GM12878 (cell line): ENCODE results near the gene MSI2. TPM values are rescaled to one million over a fixed set of nuclear protein-coding genes. Genes with fewer than 3 reads are reported as not detected.

Experiments
- ATAC-seq: fragments of 200-7000 bp; cut with Tn5 transposase; 3 replicates; pipeline ENCODE4 v1.9.1; 2020; ENCODE audit warnings: mild to moderate bottlenecking, moderate library complexity
- BruUV-seq: library from RNA; stranded (reverse); fragments of 400-500 nt; replicated peaks from 2 replicates; lab custom pipeline; 2021; lab: Mats Ljungman, UMichigan
- CTCF ChIA-PET: fragments of 300-600 bp; sonication (Branson Sonifier 250); formaldehyde crosslinking; extraction: SDS; loops from one replicate; lab custom pipeline; 2021; ENCODE audit warnings: inconsistent platforms; lab: Yijun Ruan, JAX
- POLR2A ChIA-PET: fragments of 350-600 bp; formaldehyde crosslinking; extraction: SDS; loops from one replicate; lab custom pipeline; 2021; ENCODE audit warnings: inconsistent platforms; lab: Charles Lee
- RAD21 ChIA-PET: fragments of 300-600 bp; sonication (Branson Sonifier 250); formaldehyde crosslinking; loops from one replicate; lab custom pipeline; 2023; ENCODE audit warnings: antibody characterized with exemption; ENCODE audit not compliant: unreplicated experiment; lab: Charles Lee
- SMC1A ChIA-PET: fragments of 300-600 bp; sonication (Branson Sonifier 250); formaldehyde crosslinking; loops from one replicate; lab custom pipeline; 2023; ENCODE audit not compliant: unreplicated experiment, uncharacterized antibody; lab: Charles Lee
- DNase-seq: peaks from one replicate; pipeline ENCODE4 v3.0.0-alpha.2; 2011; ENCODE audit warnings: low read depth, low spot score
- FAIRE-seq: peaks from 3 replicates; lab custom pipeline; 2011; peaks lifted over from hg19 to GRCh38; lab: Jason Lieb, UNC
- H2AFZ ChIP-seq: 2 replicates; pipeline ENCODE4 v1.6.0; 2011; ENCODE audit warnings: low read depth, low read length, control low read depth; ENCODE audit not compliant: control insufficient read depth
- H3K27ac ChIP-seq: 2 replicates; pipeline ENCODE4 v1.5.1; 2011; ENCODE audit warnings: control low read depth; ENCODE audit not compliant: control insufficient read depth, insufficient read depth
- H3K27me3 ChIP-seq, 2 experiments: replicated peaks in 1 of 2; 2 replicates each; pipeline versions ENCODE4 v1.6.0 to v1.6.1; 2011; ENCODE audit warnings: low read length in 1 of 2; ENCODE audit not compliant: control insufficient read depth in 2 of 2, insufficient read depth in 2 of 2
- H3K36me3 ChIP-seq, 2 experiments: 2 replicates each; pipeline ENCODE4 v1.5.1; 2011; ENCODE audit warnings: low read length in 1 of 2; ENCODE audit not compliant: control insufficient read depth in 2 of 2, insufficient read depth in 2 of 2
- H3K4me1 ChIP-seq: 2 replicates; pipeline ENCODE4 v1.6.1; 2011; ENCODE audit warnings: mild to moderate bottlenecking, low read length, moderate library complexity, mixed read lengths; ENCODE audit not compliant: control insufficient read depth, insufficient read depth
- H3K4me2 ChIP-seq: 2 replicates; pipeline ENCODE4 v1.6.0; 2011; ENCODE audit warnings: control low read depth; ENCODE audit not compliant: control insufficient read depth, insufficient read depth
- H3K4me3 ChIP-seq: fragments of 200-600 bp; sonication (generic); 2 replicates; pipeline ENCODE4 v1.5.1; 2016
- H3K79me2 ChIP-seq: 2 replicates; pipeline ENCODE4 v1.6.0; 2011; ENCODE audit warnings: low read length; ENCODE audit not compliant: control insufficient read depth, insufficient read depth
- H3K9ac ChIP-seq: 2 replicates; pipeline ENCODE4 v1.8.0; 2011; ENCODE audit warnings: low read length, control low read depth, mixed read lengths; ENCODE audit not compliant: control insufficient read depth, insufficient read depth
- H3K9me3 ChIP-seq: replicated peaks from 3 replicates; pipeline ENCODE4 v1.5.1; 2011; ENCODE audit warnings: mild to moderate bottlenecking, low read length; ENCODE audit not compliant: control insufficient read depth, insufficient read depth
- H4K20me1 ChIP-seq: 2 replicates; pipeline ENCODE4 v1.6.0; 2011; ENCODE audit not compliant: control insufficient read depth, insufficient read depth
- BCL11A ChIP-seq: IDR thresholded peaks from 2 replicates; pipeline ENCODE4 v1.6.1; 2011; ENCODE audit warnings: low read depth, low read length
- CREM ChIP-seq: IDR thresholded peaks from 2 replicates; pipeline ENCODE4 v1.6.1; 2014; ENCODE audit warnings: antibody characterized with exemption, low read depth
- HDAC6 ChIP-seq: fragments of 200-600 bp; sonication (generic); IDR thresholded peaks from one replicate; pipeline ENCODE4 v1.8.0; 2017; ENCODE audit warnings: antibody characterized with exemption; ENCODE audit not compliant: unreplicated experiment
- SPI1 ChIP-seq: IDR thresholded peaks from 2 replicates; pipeline ENCODE4 v1.6.1; 2011; ENCODE audit warnings: low read depth, mild to moderate bottlenecking, low read length, moderate library complexity, borderline replicate concordance; ENCODE audit not compliant: insufficient read depth
- TCF12 ChIP-seq: IDR thresholded peaks from 2 replicates; pipeline ENCODE4 v1.6.1; 2011; ENCODE audit warnings: low read depth, mild to moderate bottlenecking, low read length
- WGBS: methylation state at CpG from one replicate; pipeline ENCODE4 v1.1.6; 2016; ENCODE audit warnings: low lambda C conversion rate; ENCODE audit not compliant: insufficient replicate concordance, insufficient coverage; ENCODE audit errors: missing lambda C conversion rate; 5-methylcytosine and 5-hydroxymethylcytosine counted together
- in situ Hi-C: fragments of 300-500 bp; cut with MboI; formaldehyde crosslinking; loops from 9 replicates; pipeline ENCODE4 v1.14.3; 2018; ENCODE audit warnings: mixed read lengths
- intact Hi-C: fragments of 100-400 bp; cut with micrococcal nuclease; formaldehyde crosslinking; loops from one replicate; pipeline ENCODE4 v1.14.2; 2022; ENCODE audit not compliant: unreplicated experiment
- polyA plus RNA-seq, 11 experiments: library from polyadenylated mRNA; depleted of rRNA in 4 of 11; unstranded in 6 of 11; stranded (reverse) in 5 of 11; fragments of >200 nt; fragmentation: Nextera tagmentation in 4 of 11; fragmentation: Illumina TruSeq in 1 of 11; extraction: Ambion mirVana in 4 of 11; extraction: Trizol in 1 of 11; gene quantifications; 1 replicate in 1 of 11; 2 replicates in 10 of 11; pipeline versions ENCODE4 v1.2.1 to v1.2.3, GENCODE V29; 2011 to 2016; ENCODE audit warnings: inconsistent platforms in 2 of 11, missing spikeins in 2 of 11, low read depth in 1 of 11
- total RNA-seq, 4 experiments: library from RNA; depleted of rRNA in 3 of 4; stranded (reverse); fragments of >200 nt in 3 of 4; fragmentation: Illumina TruSeq in 1 of 4; extraction: Trizol in 1 of 4; gene quantifications; 2 replicates each; pipeline versions ENCODE4 v1.2.1 to v1.2.3, GENCODE V29; 2013 to 2021
- TF ChIP-seq, protein P1 (sequence below): IDR thresholded peaks from 2 replicates; pipeline ENCODE4 v1.6.1; 2012; ENCODE audit warnings: mild to moderate bottlenecking, low read depth, low read length
- TF ChIP-seq, protein P2 (sequence below): IDR thresholded peaks from 2 replicates; pipeline ENCODE4 v1.6.1; 2011; ENCODE audit warnings: mild to moderate bottlenecking, low read depth, low read length, moderate library complexity; ENCODE audit not compliant: insufficient replicate concordance

MSI2 gene
- total and polyA plus RNA-seq, 10 of the 15 experiments (the other 5 are each of a cell fraction or from before 2014, with no cell fraction given), result 6.1 to 76.1 (median 42.0) TPM

DNA sequence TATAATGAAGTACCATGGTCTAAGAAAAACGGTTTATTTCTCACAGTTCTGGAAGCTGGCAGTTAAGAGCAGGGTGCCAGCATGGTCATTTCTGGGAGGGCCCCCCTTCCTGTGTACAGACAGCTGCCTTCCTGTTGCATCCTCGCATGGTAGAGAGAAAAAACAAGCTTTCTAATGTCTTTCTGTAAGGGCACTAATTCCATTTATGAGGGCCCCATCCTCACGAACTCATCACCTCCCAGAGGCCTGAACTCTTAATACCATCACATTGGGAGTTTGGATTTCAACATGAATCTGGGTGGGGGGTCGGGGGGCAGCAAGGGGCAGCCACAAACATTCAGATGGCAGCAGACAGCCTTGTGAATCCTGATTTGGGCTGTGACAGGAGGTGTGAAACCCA, 339.1 kb downstream of the MSI2 start:
- no peak overlapping the region for H3K4me3 ChIP-seq
- in situ Hi-C loops (no loop called here), intact Hi-C loops (no loop called here)
- no peak for TF ChIP-seq CREM
- no peak for TF ChIP-seq HDAC6
- CTCF ChIA-PET, result interaction anchor here (1.3 kb wide), 1 partner anchor 76 kb away, joined by 6 read pairs; no protein-coding TSS in a partner anchor
- no peaks in the 10 kb centered on the region for H4K20me1 ChIP-seq
- H3K79me2 ChIP-seq, result no peaks in the 10 kb centered on the region
- H3K9me3 ChIP-seq, result no peaks in the 10 kb centered on the region; the same call in 2 of the 3 replicates
- ATAC-seq (no peak), DNase-seq (no peak), FAIRE-seq (no peak)
- peaks cover 7 to 10% of the 10 kb centered on the region in 2 experiments for H3K36me3 ChIP-seq
- POLR2A ChIA-PET, result interaction anchor here (0.7 kb wide), 1 partner anchor 17 kb away, joined by 3 read pairs; no protein-coding TSS in a partner anchor
- SMC1A ChIA-PET, result interaction anchor here (1.1 kb wide), 2 partner anchors 17 to 27 kb away, joined by 3 read pairs; no protein-coding TSS in a partner anchor
- RAD21 ChIA-PET, result no interaction called here
- no peak overlapping the region for H2AFZ ChIP-seq
- H3K4me2 ChIP-seq, result no peak overlapping the region
- no TSS peak for BruUV-seq
- WGBS, result 89% methylated on average over 4 of the region's 4 CpGs
- H3K4me1 ChIP-seq, result peaks cover 13% of the 10 kb centered on the region
- H3K27ac ChIP-seq, result no peak overlapping the region
- no peaks in the 10 kb centered on the region for H3K27me3 ChIP-seq
- no peak overlapping the region for H3K9ac ChIP-seq

DNA sequence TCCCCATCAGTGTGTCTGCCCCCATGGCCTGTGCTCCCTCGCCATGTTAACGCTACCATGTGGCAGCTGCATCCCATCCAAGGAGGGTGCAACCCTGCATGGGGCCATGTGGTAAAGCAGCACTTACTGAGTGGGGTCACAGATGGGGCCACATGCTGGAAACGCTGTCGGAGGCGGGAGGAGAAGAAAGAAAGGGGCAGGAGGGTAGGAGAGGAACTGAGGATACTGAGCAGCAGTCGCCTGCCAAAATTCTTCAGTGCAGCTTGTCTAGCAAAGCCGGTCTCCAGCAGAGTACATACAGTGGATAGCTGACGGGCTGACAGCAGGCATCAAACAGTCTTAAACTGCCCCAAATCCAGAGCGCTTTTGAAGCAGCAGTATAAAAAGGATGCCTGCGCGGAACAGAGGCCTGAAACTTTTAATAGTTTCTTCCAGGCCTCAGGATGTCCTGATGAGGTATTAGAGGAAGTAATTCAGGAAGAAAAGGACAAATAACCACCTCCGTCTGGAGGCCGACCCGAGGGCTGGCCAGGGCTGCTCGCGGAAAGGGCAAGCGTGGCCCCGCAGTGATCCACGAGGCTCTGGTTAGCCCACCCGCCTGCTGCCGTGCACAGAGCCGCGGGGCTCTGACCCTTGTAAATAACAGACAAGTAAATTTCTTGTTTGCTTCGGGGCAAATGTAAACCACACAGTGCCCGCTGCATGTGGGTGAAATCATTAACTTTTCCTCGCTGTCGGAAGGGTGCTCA, 339.8 kb downstream of the MSI2 start:
- H3K9me3 ChIP-seq, result no peaks in the 10 kb centered on the region; the same call in 2 of the 3 replicates
- H3K79me2 ChIP-seq, result no peaks in the 10 kb centered on the region
- CTCF ChIA-PET, result interaction anchor here (1.6 kb wide), 1 partner anchor 10 kb away, joined by 7 read pairs; no protein-coding TSS in a partner anchor
- peaks cover 10% of the 10 kb centered on the region in 2 experiments for H3K36me3 ChIP-seq
- ATAC-seq, result no peak
- WGBS, result 91% methylated on average over 27 of the region's 27 CpGs
- intact Hi-C loops (no loop called here), in situ Hi-C loops (no loop called here)
- H3K9ac ChIP-seq, result no peak overlapping the region
- no peak for DNase-seq
- H3K27ac ChIP-seq, result no peak overlapping the region
- no peak for FAIRE-seq
- POLR2A ChIA-PET, result no interaction called here
- no peaks in the 10 kb centered on the region for H4K20me1 ChIP-seq
- H3K4me2 ChIP-seq, result no peak overlapping the region
- H3K27me3 ChIP-seq, result no peaks in the 10 kb centered on the region
- peaks cover 13% of the 10 kb centered on the region for H3K4me1 ChIP-seq
- RAD21 ChIA-PET, result no interaction called here
- SMC1A ChIA-PET, result interaction anchor here (1.1 kb wide), 3 partner anchors 18 to 73 kb away, joined by 3 read pairs; no protein-coding TSS in a partner anchor
- no peak overlapping the region for H3K4me3 ChIP-seq
- no TSS peak for BruUV-seq
- H2AFZ ChIP-seq, result no peak overlapping the region
- TF ChIP-seq TCF12 (no peak), BCL11A (no peak), SPI1 (no peak)
- TF ChIP-seq, protein P1, sequence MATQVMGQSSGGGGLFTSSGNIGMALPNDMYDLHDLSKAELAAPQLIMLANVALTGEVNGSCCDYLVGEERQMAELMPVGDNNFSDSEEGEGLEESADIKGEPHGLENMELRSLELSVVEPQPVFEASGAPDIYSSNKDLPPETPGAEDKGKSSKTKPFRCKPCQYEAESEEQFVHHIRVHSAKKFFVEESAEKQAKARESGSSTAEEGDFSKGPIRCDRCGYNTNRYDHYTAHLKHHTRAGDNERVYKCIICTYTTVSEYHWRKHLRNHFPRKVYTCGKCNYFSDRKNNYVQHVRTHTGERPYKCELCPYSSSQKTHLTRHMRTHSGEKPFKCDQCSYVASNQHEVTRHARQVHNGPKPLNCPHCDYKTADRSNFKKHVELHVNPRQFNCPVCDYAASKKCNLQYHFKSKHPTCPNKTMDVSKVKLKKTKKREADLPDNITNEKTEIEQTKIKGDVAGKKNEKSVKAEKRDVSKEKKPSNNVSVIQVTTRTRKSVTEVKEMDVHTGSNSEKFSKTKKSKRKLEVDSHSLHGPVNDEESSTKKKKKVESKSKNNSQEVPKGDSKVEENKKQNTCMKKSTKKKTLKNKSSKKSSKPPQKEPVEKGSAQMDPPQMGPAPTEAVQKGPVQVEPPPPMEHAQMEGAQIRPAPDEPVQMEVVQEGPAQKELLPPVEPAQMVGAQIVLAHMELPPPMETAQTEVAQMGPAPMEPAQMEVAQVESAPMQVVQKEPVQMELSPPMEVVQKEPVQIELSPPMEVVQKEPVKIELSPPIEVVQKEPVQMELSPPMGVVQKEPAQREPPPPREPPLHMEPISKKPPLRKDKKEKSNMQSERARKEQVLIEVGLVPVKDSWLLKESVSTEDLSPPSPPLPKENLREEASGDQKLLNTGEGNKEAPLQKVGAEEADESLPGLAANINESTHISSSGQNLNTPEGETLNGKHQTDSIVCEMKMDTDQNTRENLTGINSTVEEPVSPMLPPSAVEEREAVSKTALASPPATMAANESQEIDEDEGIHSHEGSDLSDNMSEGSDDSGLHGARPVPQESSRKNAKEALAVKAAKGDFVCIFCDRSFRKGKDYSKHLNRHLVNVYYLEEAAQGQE, result no peak
- TF ChIP-seq, protein P2, sequence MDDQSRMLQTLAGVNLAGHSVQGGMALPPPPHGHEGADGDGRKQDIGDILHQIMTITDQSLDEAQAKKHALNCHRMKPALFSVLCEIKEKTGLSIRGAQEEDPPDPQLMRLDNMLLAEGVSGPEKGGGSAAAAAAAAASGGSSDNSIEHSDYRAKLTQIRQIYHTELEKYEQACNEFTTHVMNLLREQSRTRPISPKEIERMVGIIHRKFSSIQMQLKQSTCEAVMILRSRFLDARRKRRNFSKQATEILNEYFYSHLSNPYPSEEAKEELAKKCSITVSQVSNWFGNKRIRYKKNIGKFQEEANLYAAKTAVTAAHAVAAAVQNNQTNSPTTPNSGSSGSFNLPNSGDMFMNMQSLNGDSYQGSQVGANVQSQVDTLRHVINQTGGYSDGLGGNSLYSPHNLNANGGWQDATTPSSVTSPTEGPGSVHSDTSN, result no peak
